ENCODE data around the gene TIMM13.

TIMM13 gene

DNA sequence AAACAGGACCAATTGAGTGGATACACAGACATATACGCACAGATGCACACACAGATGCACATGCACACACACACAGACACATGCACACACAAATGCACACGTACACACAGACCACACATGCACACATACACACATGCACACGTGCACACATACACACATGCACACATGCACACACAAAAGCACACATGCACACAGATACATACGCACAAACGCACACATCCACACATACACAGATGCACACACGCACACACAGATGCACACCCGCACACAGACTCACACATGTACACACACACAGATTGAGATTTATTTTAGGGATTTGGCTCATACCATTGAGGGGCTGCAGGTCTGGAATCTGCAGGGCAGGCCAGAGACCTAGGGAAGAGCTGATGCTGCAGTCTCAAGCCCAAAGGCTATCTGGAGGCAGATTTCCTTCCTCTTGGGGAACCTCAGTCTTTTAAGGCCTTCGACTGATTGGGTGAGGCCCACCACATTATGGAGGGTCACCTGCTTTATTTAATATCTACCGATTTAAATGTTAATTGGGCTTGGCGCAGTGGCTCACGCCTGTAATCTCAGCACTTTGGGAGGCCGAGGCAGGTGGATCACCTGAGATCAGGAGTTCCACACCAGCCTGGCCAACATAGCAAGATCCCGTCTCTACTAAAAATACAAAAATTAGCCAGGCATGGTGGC, 44.7 kb downstream of the TIMM13 start:
- DNase-seq (ENCODE audit: low read depth in 2 of 2) = no peak

DNA sequence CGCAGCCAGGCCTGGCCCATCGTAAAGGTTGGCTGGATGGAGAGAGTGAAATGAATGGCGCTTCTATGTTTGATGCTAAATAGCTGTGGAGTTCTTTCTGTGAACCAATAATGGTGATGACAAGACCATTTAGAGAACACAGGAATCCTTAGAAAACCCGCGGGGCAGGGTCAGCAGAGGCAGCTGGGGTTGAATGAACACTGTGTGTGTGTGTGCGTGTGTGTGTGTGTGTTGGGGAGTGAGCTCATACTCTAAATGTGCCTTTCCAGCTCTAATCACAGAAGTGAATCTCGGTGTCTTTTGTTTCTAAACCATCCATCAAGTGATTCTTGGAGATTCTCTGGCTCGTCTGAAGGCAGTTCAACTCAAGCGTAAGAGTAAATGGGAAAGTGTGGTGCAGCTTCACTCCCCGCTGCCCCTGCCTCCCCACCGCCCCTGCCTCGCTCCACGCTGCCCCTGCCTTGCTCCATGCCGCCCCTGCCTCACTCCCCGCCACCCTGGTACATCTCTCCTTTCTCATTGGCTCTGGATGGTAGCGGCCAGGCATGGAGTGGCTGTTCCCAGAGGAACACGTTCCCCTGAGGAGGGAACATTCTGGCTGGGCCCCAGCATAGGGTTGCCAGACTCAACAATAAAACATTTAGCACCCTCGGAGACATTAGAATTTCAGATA, 46.1 kb downstream of the TIMM13 start:
- DNase-seq (ENCODE audit: low read depth in 2 of 2) = no peak

DNA sequence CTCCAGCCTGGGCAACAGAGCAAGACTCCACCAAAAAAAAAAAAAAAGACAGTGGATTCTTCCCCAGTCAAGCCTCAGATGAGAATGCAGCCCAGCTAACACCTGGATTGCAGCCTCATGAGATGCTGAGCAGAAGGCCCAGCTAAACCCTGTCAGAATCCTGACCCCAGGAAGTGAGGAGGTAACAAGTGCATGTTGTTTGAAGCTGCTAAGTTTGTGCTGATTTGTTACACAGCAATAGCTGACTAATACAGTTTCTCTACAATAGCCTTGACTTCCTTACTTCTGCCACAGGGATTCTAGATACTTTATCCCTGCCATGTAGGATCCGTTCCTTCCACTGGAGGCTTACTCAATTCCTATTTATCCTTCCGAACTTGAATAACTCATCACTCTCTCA, 46.8 kb downstream of the TIMM13 start:
- DNase-seq (ENCODE audit: low read depth in 2 of 2) = no peak

DNA sequence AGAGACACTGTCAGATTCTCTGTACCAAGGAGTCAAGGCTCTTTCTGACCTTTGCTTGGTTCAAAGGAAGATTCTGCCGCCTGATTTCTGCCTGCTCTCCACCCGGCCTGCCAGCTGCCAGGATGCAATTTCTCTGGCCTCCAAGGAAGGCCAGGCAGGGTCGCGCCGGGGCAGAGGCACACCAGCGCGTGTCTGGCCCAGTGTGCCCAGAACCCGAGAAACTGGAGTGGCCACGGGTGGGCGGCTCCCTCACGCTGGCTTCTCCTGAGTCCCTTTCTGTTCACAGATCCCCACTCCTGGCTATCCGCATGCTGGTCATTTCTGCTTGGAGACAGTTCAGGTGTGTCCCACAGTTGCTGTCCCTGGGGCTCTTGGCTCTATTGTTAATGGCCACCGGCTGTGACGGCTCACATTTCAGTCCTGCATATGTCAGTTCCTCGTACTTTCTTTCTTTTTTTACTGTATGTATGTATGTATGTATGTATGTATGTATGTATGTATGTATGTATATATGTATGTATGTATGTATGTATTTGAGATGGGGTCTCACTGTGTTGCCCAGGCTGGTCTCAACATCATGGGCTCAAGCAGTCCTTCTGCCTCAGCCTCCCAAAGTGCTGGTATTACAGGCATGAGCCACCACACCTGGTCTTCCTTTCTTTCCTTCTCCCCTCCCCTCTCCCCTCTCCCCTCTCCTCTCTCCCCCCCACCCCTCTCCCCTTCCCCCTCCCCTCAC, 50.4 kb downstream of the TIMM13 start:
- DNase-seq (ENCODE audit: low read depth in 2 of 2) = no peak
